Stimulated activated naive B cell treated with anti-CD40 and anti-IgM and Interleukin-4, amounts not matched to agents 10 μg/mL and 1 μg/mL and 100 μg/mL, for 72 hours (primary cell): ENCODE measurements around the gene BMPR1A.

Source experiments
- ATAC-seq, 2 donors: fragments of 150-1000 bp; cut with Tn5 transposase; replicated peaks; 2 replicates each; pipeline ENCODE4 v1.10.0; 2021; ENCODE audit warnings: moderate library complexity in 1 of 2
- DNase-seq: peaks from one replicate; pipeline ENCODE4 v3.0.0; 2021
- H3K27ac Mint-ChIP-seq: one replicate; pipeline ENCODE4 v1.8.0; 2022; ENCODE audit warnings: mild to moderate bottlenecking, mixed read lengths
- H3K27me3 Mint-ChIP-seq, 2 donors: one replicate each; pipeline ENCODE4 v1.8.0; 2022; ENCODE audit warnings: mixed read lengths in 2 of 2
- H3K36me3 Mint-ChIP-seq, 2 donors: one replicate each; pipeline ENCODE4 v1.8.0; 2022; ENCODE audit warnings: mixed read lengths in 2 of 2, mild to moderate bottlenecking in 1 of 2
- H3K4me1 Mint-ChIP-seq, 2 donors: one replicate each; pipeline ENCODE4 v1.8.0; 2022; ENCODE audit warnings: mixed read lengths in 2 of 2, mild to moderate bottlenecking in 1 of 2
- H3K4me3 Mint-ChIP-seq, 2 donors: one replicate each; pipeline ENCODE4 v1.8.0; 2022; ENCODE audit warnings: mild to moderate bottlenecking in 2 of 2, mixed read lengths in 2 of 2, moderate library complexity in 1 of 2
- H3K9me3 Mint-ChIP-seq, 2 donors: one replicate each; pipeline ENCODE4 v1.8.0; 2022; ENCODE audit warnings: mixed read lengths in 2 of 2, mild to moderate bottlenecking in 1 of 2

Gene BMPR1A

GRCh38 chr10:86981716-86982115 lies 225.3 kb downstream of the BMPR1A start:
- no peak for DNase-seq
- no peak overlapping the region for H3K4me3 Mint-ChIP-seq
- H3K4me1 Mint-ChIP-seq, result no peaks in the 10 kb centered on the region
- no peak for ATAC-seq
- no peaks in the 10 kb centered on the region for H3K9me3 Mint-ChIP-seq
- no peaks in the 10 kb centered on the region for H3K36me3 Mint-ChIP-seq
- H3K27me3 Mint-ChIP-seq, result peaks cover 13 to 18% of the 10 kb centered on the region in 2 donors
- no peak overlapping the region for H3K27ac Mint-ChIP-seq
